Liver (tissue), 9 donors: ENCODE results near the gene SMIM35. TPM values are rescaled to one million over a fixed set of nuclear protein-coding genes. Genes with fewer than 3 reads are reported as not detected.

ENCODE experiments used
- DNase-seq: peaks from one replicate; pipeline ENCODE4 v3.0.0-alpha.2; 2017; ENCODE audit warnings: low spot score
- H3K27ac ChIP-seq, 2 donors: one replicate each; pipeline ENCODE4 v1.7.0; 2013; ENCODE audit warnings: inconsistent platforms in 2 of 2, low read length in 2 of 2, control low read depth in 1 of 2, low read depth in 1 of 2, mild to moderate bottlenecking in 1 of 2
- H3K27me3 ChIP-seq, 4 donors: one replicate each; pipeline versions ENCODE4 v1.6.1 to v1.7.0; 2013; ENCODE audit warnings: low read length in 3 of 4, inconsistent platforms in 1 of 4, mild to moderate bottlenecking in 1 of 4, moderate library complexity in 1 of 4; ENCODE audit not compliant: control insufficient read depth in 4 of 4, insufficient read depth in 4 of 4
- H3K36me3 ChIP-seq, 4 donors: one replicate each; pipeline versions ENCODE4 v1.6.1 to v1.7.0; 2013; ENCODE audit warnings: low read length in 3 of 4, mild to moderate bottlenecking in 3 of 4, low read depth in 1 of 4, moderate library complexity in 1 of 4; ENCODE audit not compliant: control insufficient read depth in 4 of 4, insufficient read depth in 3 of 4
- H3K4me1 ChIP-seq, 4 donors: one replicate each; pipeline versions ENCODE4 v1.6.1 to v1.7.0; 2013; ENCODE audit warnings: low read length in 3 of 4, mild to moderate bottlenecking in 3 of 4, moderate library complexity in 1 of 4; ENCODE audit not compliant: control insufficient read depth in 4 of 4, insufficient read depth in 4 of 4
- H3K4me3 ChIP-seq, 3 donors: one replicate each; pipeline versions ENCODE4 v1.6.1 to v1.7.0; 2013; ENCODE audit warnings: low read length in 3 of 3, control low read depth in 1 of 3, low read depth in 1 of 3, mild to moderate bottlenecking in 1 of 3
- H3K9ac ChIP-seq, 2 donors: one replicate each; pipeline ENCODE4 v1.7.0; 2013; ENCODE audit warnings: low read length in 2 of 2, mild to moderate bottlenecking in 2 of 2, moderate library complexity in 2 of 2, control low read depth in 1 of 2, low read depth in 1 of 2
- H3K9me3 ChIP-seq, 4 donors: one replicate each; pipeline versions ENCODE4 v1.6.1 to v1.7.0; 2013; ENCODE audit warnings: low read length in 3 of 4; ENCODE audit not compliant: control insufficient read depth in 4 of 4
- CTCF ChIP-seq: fragments of 150-350 bp; IDR thresholded peaks from 2 replicates; pipeline ENCODE4 v1.5.1; 2017; ENCODE audit warnings: improper control_type of control experiment, low read depth, low read length; ENCODE audit not compliant: missing input control
- EGR1 ChIP-seq, 2 donors: IDR thresholded peaks; 2 replicates each; pipeline ENCODE4 v1.6.1; 2016 to 2018; ENCODE audit warnings: antibody characterized with exemption in 2 of 2, low read depth in 2 of 2
- GABPA ChIP-seq, 2 donors: IDR thresholded peaks in 1 of 2; conservative IDR thresholded peaks in 1 of 2; 2 replicates each; pipeline ENCODE4 v1.6.1; 2016; ENCODE audit warnings: antibody characterized with exemption in 2 of 2, mild to moderate bottlenecking in 1 of 2, moderate library complexity in 1 of 2
- HNF4G ChIP-seq: IDR thresholded peaks from 2 replicates; pipeline ENCODE4 v1.6.1; 2016; ENCODE audit warnings: antibody characterized with exemption
- JUND ChIP-seq, 2 donors: IDR thresholded peaks; 2 replicates each; pipeline ENCODE4 v1.6.1; 2016; ENCODE audit warnings: antibody characterized with exemption in 2 of 2
- RXRA ChIP-seq, 2 donors: IDR thresholded peaks; 2 replicates each; pipeline ENCODE4 v1.6.1; 2017 to 2018; ENCODE audit warnings: antibody characterized with exemption in 2 of 2, mild to moderate bottlenecking in 1 of 2
- SP1 ChIP-seq: IDR thresholded peaks from 2 replicates; pipeline ENCODE4 v1.6.1; 2018; ENCODE audit warnings: antibody characterized with exemption, mild to moderate bottlenecking
- YY1 ChIP-seq: IDR thresholded peaks from 2 replicates; pipeline ENCODE4 v1.6.1; 2016; ENCODE audit warnings: antibody characterized with exemption, mild to moderate bottlenecking
- WGBS: extraction: QIAGEN DNeasy Blood & Tissue Kit; methylation state at CpG from one replicate; pipeline ENCODE4 v1.1.7; 2013; 5-methylcytosine and 5-hydroxymethylcytosine counted together
- polyA plus RNA-seq, 2 donors: library from polyadenylated mRNA; stranded (reverse) in 1 of 2; unstranded in 1 of 2; fragments of 200-250 nt in 1 of 2; fragments of >200 nt in 1 of 2; fragmentation: Nextera tagmentation in 1 of 2; extraction: Ambion mirVana in 1 of 2; gene quantifications; one replicate each; pipeline versions ENCODE4 v1.2.1 to v1.2.3, GENCODE V29; 2013 to 2015
- total RNA-seq, 2 donors: library from RNA; depleted of rRNA; stranded (reverse); fragments of >200 nt; gene quantifications; one replicate each; pipeline ENCODE4 v1.2.3, GENCODE V29; 2014
- TF ChIP-seq, protein P1 (sequence below): IDR thresholded peaks from 2 replicates; pipeline ENCODE4 v1.6.1; 2016; ENCODE audit warnings: antibody characterized with exemption
- TF ChIP-seq, protein P2 (sequence below): IDR thresholded peaks from 2 replicates; pipeline ENCODE4 v1.6.1; 2016; ENCODE audit warnings: antibody characterized with exemption
- donor health status: healthy.
- donor health status: healthy.
- donor health status: healthy.
- donor health status: healthy.
- donor health status: healthy.

The SMIM35 gene
- total and polyA plus RNA-seq, 4 donors: 0.07 TPM; not detected in 3

GRCh38 chr11:118091690-118092089 is 4.9 kb upstream of the SMIM35 start:
- Histone ChIP-seq H3K9me3 (peaks cover 2 to 14% (median 11%) of the 10 kb centered on the region in 4 donors), H3K4me1 (peaks cover 0 to 9% (median 1%) of the 10 kb centered on the region in 4 donors), H3K27ac (no peak overlapping the region), H3K27me3 (no peaks in the 10 kb centered on the region), H3K36me3 (no peaks in the 10 kb centered on the region), H3K4me3 (no peak overlapping the region), H3K9ac (no peak overlapping the region)
- no peak for TF ChIP-seq CTCF
- no peak for TF ChIP-seq SP1
- no peak for TF ChIP-seq GABPA (IDR thresholded peaks at IDR 0.05 in 1 of 2, conservative IDR thresholded peaks at IDR 0.05 in 1 of 2)
- WGBS: 50% methylated on average over 6 of the region's 6 CpGs
- no peak for DNase-seq

GRCh38 chr11:118090545-118091162 is 3.9 kb upstream of the SMIM35 start:
- no peak overlapping the region for H3K4me3 ChIP-seq
- DNase-seq: no peak
- no peaks in the 10 kb centered on the region for H3K27me3 ChIP-seq
- peaks cover 0 to 1% (median 0%) of the 10 kb centered on the region in 4 donors for H3K4me1 ChIP-seq
- no peak overlapping the region for H3K27ac ChIP-seq
- H3K9me3 ChIP-seq: peaks cover 2 to 18% (median 15%) of the 10 kb centered on the region in 4 donors
- WGBS: 86% methylated on average over 7 of the region's 7 CpGs
- no peak overlapping the region for H3K9ac ChIP-seq
- TF ChIP-seq SP1 (no peak), JUND (IDR thresholded peaks at IDR 0.05) (no peak), YY1 (no peak), EGR1 (IDR thresholded peaks at IDR 0.05; ENCODE audit: low read depth in 2 of 2) (no peak), GABPA (IDR thresholded peaks at IDR 0.05 in 1 of 2, conservative IDR thresholded peaks at IDR 0.05 in 1 of 2) (no peak), HNF4G (no peak)
- TF ChIP-seq, protein P1, sequence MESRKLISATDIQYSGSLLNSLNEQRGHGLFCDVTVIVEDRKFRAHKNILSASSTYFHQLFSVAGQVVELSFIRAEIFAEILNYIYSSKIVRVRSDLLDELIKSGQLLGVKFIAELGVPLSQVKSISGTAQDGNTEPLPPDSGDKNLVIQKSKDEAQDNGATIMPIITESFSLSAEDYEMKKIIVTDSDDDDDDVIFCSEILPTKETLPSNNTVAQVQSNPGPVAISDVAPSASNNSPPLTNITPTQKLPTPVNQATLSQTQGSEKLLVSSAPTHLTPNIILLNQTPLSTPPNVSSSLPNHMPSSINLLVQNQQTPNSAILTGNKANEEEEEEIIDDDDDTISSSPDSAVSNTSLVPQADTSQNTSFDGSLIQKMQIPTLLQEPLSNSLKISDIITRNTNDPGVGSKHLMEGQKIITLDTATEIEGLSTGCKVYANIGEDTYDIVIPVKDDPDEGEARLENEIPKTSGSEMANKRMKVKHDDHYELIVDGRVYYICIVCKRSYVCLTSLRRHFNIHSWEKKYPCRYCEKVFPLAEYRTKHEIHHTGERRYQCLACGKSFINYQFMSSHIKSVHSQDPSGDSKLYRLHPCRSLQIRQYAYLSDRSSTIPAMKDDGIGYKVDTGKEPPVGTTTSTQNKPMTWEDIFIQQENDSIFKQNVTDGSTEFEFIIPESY: no peak
- H3K36me3 ChIP-seq: no peaks in the 10 kb centered on the region

- peaks cover 2 to 18% (median 15%) of the 10 kb centered on the region in 4 donors for H3K9me3 ChIP-seq
- H3K4me3 ChIP-seq: no peak overlapping the region
- no peaks in the 10 kb centered on the region for H3K36me3 ChIP-seq
- H3K9ac ChIP-seq: no peak overlapping the region
- no peak overlapping the region for H3K27ac ChIP-seq
- DNase-seq: no peak
- peaks cover 0 to 1% (median 0%) of the 10 kb centered on the region in 4 donors for H3K4me1 ChIP-seq
- 69% methylated on average over 4 of the region's 4 CpGs for WGBS
- peak; percentile 21 to 26 for TF ChIP-seq RXRA (IDR thresholded peaks at IDR 0.05)
- TF ChIP-seq, protein P2, sequence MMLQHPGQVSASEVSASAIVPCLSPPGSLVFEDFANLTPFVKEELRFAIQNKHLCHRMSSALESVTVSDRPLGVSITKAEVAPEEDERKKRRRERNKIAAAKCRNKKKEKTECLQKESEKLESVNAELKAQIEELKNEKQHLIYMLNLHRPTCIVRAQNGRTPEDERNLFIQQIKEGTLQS: no peak
- H3K27me3 ChIP-seq: no peaks in the 10 kb centered on the region
Measured at GRCh38 chr11:118088531-118088930, 1.8 kb upstream of the SMIM35 start.
